ENCODE data around the gene CPB1. TPM values are rescaled to one million over a fixed set of nuclear protein-coding genes. Genes with fewer than 3 reads are reported as not detected.

CPB1 gene
- total RNA-seq, 2 donors from 2014 or later = 1.1 to 19.0 TPM

DNA sequence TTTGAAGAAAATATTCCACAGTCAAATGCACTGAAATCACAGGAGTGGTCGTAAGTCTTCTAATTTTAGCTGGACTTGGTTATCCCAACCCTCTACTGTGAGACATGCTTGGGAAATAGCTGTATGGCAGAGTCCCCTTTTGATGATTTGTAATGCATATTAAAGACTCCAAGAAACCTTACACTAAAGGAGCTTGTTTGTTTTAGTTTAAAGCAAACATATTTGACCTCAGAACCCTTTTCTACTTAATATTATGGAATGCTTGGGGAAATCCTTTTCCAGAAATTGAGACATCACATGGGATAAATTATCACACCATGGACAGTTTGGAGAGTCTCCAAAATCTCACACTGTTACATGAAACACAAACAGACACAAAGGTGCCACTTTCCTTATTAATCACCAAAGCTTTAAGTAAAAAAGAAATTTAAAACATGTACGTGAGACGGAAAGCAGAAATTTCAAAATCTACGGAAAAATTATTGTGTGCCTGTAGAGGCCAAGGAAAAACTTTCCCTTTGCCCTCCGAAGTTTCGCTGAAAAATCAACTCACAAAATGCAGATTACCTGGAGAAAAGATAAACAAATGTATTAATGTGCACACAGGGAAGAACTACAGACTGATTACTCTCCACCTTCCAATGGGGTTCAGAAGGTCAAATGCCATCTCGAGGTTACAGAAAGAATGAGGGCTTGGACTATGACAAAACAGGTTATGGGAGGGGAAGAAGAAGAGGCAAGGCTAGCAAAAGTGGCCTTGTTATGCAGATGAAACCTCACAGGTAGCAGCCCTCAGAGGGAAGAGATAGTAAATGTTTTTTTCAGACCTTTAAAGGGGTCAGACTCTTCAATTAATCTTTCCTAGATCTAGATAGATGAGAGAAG lies 7.0 kb upstream of the CPB1 start:
- H3K27ac ChIP-seq = no peak overlapping the region
- DNase-seq = no peak
- intact Hi-C loops (cut with DNase I) = no loop called here
- no peaks in the 10 kb centered on the region for H3K9me3 ChIP-seq
- H3K4me3 ChIP-seq = no peak overlapping the region
- no peaks in the 10 kb centered on the region for H3K4me1 ChIP-seq
- TF ChIP-seq, protein P1, sequence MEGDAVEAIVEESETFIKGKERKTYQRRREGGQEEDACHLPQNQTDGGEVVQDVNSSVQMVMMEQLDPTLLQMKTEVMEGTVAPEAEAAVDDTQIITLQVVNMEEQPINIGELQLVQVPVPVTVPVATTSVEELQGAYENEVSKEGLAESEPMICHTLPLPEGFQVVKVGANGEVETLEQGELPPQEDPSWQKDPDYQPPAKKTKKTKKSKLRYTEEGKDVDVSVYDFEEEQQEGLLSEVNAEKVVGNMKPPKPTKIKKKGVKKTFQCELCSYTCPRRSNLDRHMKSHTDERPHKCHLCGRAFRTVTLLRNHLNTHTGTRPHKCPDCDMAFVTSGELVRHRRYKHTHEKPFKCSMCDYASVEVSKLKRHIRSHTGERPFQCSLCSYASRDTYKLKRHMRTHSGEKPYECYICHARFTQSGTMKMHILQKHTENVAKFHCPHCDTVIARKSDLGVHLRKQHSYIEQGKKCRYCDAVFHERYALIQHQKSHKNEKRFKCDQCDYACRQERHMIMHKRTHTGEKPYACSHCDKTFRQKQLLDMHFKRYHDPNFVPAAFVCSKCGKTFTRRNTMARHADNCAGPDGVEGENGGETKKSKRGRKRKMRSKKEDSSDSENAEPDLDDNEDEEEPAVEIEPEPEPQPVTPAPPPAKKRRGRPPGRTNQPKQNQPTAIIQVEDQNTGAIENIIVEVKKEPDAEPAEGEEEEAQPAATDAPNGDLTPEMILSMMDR (IDR thresholded peaks at IDR 0.05) = no peak
- no peak overlapping the region for H3K9ac ChIP-seq (ENCODE audit: low read depth in 2 of 2, low read length in 2 of 2)
- no peaks in the 10 kb centered on the region for H3K36me3 ChIP-seq
- no peaks in the 10 kb centered on the region for H3K27me3 ChIP-seq

DNA sequence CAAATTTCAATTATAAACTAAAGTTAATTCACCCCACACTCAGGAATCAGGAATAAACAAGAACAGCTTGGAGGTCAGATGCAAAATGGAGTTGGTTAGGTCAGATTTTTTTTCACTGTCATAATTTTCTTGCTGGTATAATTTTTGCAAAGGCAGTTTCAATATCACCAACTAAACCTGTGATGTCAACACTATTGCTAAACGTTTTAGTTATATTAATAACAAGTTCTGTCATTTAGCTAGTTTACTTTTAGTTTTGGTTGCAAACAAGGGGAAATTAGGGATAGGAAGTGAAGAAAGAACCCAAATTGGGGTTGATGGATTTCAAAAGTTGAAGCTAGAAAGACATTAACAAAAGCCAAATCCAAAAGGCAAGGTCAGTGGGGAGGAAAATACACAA lies 4.6 kb upstream of the CPB1 start:
- intact Hi-C loops (cut with DNase I) = no loop called here
- no peaks in the 10 kb centered on the region for H3K4me1 ChIP-seq
- H3K9ac ChIP-seq (ENCODE audit: low read depth in 2 of 2, low read length in 2 of 2) = no peak overlapping the region
- no peaks in the 10 kb centered on the region for H3K9me3 ChIP-seq
- H3K4me3 ChIP-seq = no peak overlapping the region
- H3K27me3 ChIP-seq = no peaks in the 10 kb centered on the region
- no peaks in the 10 kb centered on the region for H3K36me3 ChIP-seq
- DNase-seq = no peak
- no peak overlapping the region for H3K27ac ChIP-seq
- TF ChIP-seq, protein P1 (IDR thresholded peaks at IDR 0.05) = no peak

DNA sequence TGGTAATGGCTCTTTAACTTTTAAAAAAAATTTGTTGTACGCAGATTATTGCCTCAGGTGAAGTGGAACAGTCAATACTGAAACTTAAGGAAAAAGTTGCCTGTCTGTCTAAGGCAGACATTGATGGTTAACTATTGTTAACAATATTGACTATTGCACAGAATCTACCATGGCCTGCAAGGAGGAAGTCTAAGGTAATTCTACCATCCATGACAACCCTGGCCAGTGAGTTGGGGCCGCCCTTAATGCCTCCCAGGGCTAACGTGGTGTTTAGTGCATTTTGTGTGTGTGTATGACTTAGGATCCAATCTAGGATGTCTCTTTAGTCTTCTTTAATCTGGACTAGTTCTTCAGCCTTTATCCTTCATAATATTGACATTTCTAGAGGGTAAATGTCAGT lies 2.1 kb upstream of the CPB1 start:
- intact Hi-C loops (cut with DNase I) = no loop called here
- H3K4me3 ChIP-seq = no peak overlapping the region
- no peak overlapping the region for H3K9ac ChIP-seq (ENCODE audit: low read depth in 2 of 2, low read length in 2 of 2)
- DNase-seq = no peak
- TF ChIP-seq, protein P1 (IDR thresholded peaks at IDR 0.05) = no peak
- no peaks in the 10 kb centered on the region for H3K4me1 ChIP-seq
- H3K27me3 ChIP-seq = no peaks in the 10 kb centered on the region
- H3K9me3 ChIP-seq = no peaks in the 10 kb centered on the region
- H3K36me3 ChIP-seq = no peaks in the 10 kb centered on the region
- H3K27ac ChIP-seq = no peak overlapping the region

DNA sequence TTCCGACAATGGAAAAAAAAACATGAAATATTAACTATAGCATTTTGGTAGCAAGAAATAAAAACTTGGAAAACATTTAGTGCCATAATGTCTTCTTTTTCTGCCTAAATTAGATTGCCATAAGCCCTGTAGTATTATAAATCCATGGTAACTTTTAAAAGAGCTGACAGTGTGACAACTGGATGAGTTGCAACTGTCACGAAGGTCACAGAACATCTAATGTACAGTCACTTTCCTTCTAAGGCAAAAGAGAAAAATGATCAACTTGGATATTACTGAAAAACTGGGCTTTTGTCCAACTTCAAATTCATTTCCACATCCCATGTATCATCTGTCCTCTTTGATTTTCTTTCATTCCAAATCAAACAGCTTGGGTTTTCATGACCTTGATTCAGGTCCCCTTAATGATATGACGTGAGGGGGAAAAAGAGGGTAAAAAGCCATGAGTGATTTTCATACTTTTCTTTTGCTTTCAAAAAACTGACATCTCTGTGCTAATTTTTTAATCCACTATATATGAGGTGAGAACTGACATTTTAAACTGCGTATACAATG lies 602 bp downstream of the CPB1 start:
- TF ChIP-seq, protein P1 (IDR thresholded peaks at IDR 0.05) = no peak
- no peak overlapping the region for H3K27ac ChIP-seq
- intact Hi-C loops (cut with DNase I) = no loop called here
- no peaks in the 10 kb centered on the region for H3K27me3 ChIP-seq
- DNase-seq = no peak
- no peak overlapping the region for H3K4me3 ChIP-seq
- no peak overlapping the region for H3K9ac ChIP-seq (ENCODE audit: low read depth in 2 of 2, low read length in 2 of 2)
- H3K9me3 ChIP-seq = no peaks in the 10 kb centered on the region
- no peaks in the 10 kb centered on the region for H3K36me3 ChIP-seq
- no peaks in the 10 kb centered on the region for H3K4me1 ChIP-seq

DNA sequence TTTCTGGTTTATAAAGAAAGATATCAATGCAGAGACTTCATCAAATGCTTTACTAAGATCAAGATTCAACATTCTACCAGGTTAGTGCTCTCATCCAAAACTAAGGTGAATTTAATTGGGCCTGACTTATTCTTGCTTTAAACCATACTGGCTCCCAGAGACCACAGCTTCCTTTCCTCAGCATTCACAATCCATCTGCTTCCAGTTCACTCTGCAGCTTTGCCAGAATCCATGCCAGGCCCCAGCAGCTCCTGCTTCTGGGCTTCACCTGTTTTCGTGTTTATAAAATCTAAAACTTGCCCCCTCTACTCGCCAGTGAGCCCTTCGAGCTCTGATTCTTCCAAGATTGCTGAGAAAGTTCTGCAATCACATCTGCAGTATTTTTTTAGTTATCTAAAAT lies 2.3 kb downstream of the CPB1 start:
- Histone ChIP-seq H3K36me3 (no peaks in the 10 kb centered on the region), H3K4me3 (no peak overlapping the region), H3K27me3 (no peaks in the 10 kb centered on the region), H3K9me3 (no peaks in the 10 kb centered on the region), H3K4me1 (no peaks in the 10 kb centered on the region), H3K9ac (ENCODE audit: low read depth in 2 of 2, low read length in 2 of 2) (no peak overlapping the region), H3K27ac (no peak overlapping the region)
- no peak for DNase-seq
- intact Hi-C loops (cut with DNase I) = no loop called here
- TF ChIP-seq, protein P1 (IDR thresholded peaks at IDR 0.05) = no peak

Data from colonic mucosa (tissue), 4 donors.